Activated CD4-positive, alpha-beta T cell treated with anti-CD3 and anti-CD28 coated beads, Interleukin-2, amount 10 ng/mL, durations not matched to agents 7 days and 5 days (primary cell): ENCODE results near the gene HOATZ. TPM values are rescaled to one million over a fixed set of nuclear protein-coding genes. Genes with fewer than 3 reads are reported as not detected.

ENCODE experiments used
- CTCF ChIA-PET: fragments of 350-600 bp; sonication (Branson Sonifier 250); formaldehyde crosslinking; loops from one replicate; lab custom pipeline; 2021; ENCODE audit warnings: antibody characterized with exemption; lab: Charles Lee
- POLR2A ChIA-PET: fragments of 350-600 bp; sonication (Branson Sonifier 250); formaldehyde crosslinking; loops from one replicate; lab custom pipeline; 2021; ENCODE audit warnings: antibody characterized with exemption; lab: Charles Lee
- DNase-seq: peaks from one replicate; pipeline ENCODE4 v3.0.0-alpha.2; 2020
- H3K27ac Mint-ChIP-seq: one replicate; pipeline ENCODE4 v1.8.0; 2021; ENCODE audit warnings: mild to moderate bottlenecking, moderate library complexity, mixed read lengths
- H3K27me3 Mint-ChIP-seq: one replicate; pipeline ENCODE4 v1.8.0; 2021; ENCODE audit warnings: mixed read lengths
- H3K36me3 Mint-ChIP-seq: one replicate; pipeline ENCODE4 v1.8.0; 2021; ENCODE audit warnings: low read depth, mixed read lengths
- H3K4me1 Mint-ChIP-seq: one replicate; pipeline ENCODE4 v1.8.0; 2021; ENCODE audit warnings: mixed read lengths
- H3K4me3 Mint-ChIP-seq: one replicate; pipeline ENCODE4 v1.8.0; 2021; ENCODE audit warnings: mild to moderate bottlenecking, moderate library complexity, mixed read lengths
- H3K9me3 Mint-ChIP-seq: one replicate; pipeline ENCODE4 v1.8.0; 2021; ENCODE audit warnings: mixed read lengths
- total RNA-seq, 2 experiments: library from RNA; stranded (reverse); gene quantifications; one replicate each; pipeline ENCODE4 v1.2.3, GENCODE V29; 2021

HOATZ gene
- total RNA-seq, 2 experiments from 2014 or later: not detected

DNA sequence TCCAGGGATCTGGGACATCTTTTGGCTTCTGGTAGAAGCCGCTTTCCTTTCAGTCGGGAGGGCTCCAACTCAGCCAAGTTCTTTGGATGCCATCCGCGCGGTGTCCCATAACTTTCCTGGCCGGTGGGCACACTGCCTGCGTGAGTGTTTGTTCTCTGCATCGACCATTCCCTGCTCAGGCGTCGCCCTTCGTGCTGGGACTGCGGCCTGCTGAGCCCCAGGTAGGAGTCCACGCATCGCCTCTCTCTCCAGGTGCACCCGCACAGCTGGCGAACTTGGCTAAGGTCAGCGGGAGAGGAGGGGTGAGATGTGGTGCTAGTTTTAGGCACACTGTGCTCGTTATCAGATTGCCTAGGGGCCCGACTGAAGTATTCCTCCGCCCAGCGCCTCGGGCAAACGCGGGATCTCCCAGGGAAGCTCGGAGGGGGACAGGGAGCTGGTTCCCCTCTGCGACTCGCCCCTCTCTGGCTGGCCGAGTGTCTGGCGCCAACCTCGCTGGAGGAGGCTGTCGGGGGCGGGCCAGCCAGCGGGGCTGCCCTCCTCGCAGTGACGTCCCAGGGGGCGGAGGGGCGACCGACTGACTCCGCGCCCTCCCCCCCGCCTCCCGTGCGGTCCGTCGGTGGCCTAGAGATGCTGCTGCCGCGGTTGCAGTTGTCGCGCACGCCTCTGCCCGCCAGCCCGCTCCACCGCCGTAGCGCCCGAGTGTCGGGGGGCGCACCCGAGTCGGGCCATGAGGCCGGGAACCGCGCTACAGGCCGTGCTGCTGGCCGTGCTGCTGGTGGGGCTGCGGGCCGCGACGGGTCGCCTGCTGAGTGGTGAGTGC lies 25.7 kb downstream of the HOATZ start, which contains the start of gene LAYN:
TSS of gene LAYN (plus strand) at position 607 of the 823 bp plus-strand sequence. CDS start at position 731, 124 bp downstream.
- ChIA-PET CTCF (interaction anchor here (0.6 to 1.4 kb wide), 3 partner anchors 8 to 391 kb away, joined by 3 to 4 read pairs (median 3); no protein-coding TSS in a partner anchor), POLR2A (interaction anchor here (0.7 to 1.1 kb wide), 2 partner anchors 9 to 14 kb away, joined by 3 to 4 read pairs; no protein-coding TSS in a partner anchor)
- Mint-ChIP-seq H3K4me1 (peaks cover 30% of the 10 kb centered on the region), H3K27ac (peak within 1 kb of the TSS; percentile 57), H3K9me3 (peaks cover 3% of the 10 kb centered on the region), H3K36me3 (peaks cover 5% of the 10 kb centered on the region), H3K4me3 (peak within 1 kb of the TSS; percentile 55), H3K27me3 (peaks cover 66% of the 10 kb centered on the region)
- DNase-seq: no peak

DNA sequence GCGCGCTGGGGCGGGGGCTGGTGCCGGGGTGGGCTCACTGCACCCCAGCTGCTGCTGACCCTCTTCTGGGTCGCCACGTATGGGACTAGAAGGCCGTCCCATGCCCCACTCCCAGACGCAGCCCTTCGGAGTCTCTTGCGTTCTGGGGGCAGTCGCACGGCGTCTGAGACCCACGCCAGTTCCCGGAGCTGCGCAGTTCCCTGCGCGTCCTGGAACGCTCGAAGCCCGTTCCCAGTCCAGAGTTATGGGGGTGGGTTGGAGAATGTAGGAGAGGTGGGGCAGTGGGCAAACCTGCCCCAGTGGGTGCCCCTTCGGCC lies 26.3 kb downstream of the HOATZ start:
- peaks cover 64% of the 10 kb centered on the region for H3K27me3 Mint-ChIP-seq
- peaks cover 3% of the 10 kb centered on the region for H3K9me3 Mint-ChIP-seq
- H3K36me3 Mint-ChIP-seq: peaks cover 5% of the 10 kb centered on the region
- peaks cover 30% of the 10 kb centered on the region for H3K4me1 Mint-ChIP-seq
- no peak overlapping the region for H3K4me3 Mint-ChIP-seq
- H3K27ac Mint-ChIP-seq: no peak overlapping the region
- no peak for DNase-seq
- ChIA-PET POLR2A (interaction anchor here (0.7 kb wide), 1 partner anchor 13 kb away, joined by 4 read pairs; no protein-coding TSS in a partner anchor), CTCF (no interaction called here)

DNA sequence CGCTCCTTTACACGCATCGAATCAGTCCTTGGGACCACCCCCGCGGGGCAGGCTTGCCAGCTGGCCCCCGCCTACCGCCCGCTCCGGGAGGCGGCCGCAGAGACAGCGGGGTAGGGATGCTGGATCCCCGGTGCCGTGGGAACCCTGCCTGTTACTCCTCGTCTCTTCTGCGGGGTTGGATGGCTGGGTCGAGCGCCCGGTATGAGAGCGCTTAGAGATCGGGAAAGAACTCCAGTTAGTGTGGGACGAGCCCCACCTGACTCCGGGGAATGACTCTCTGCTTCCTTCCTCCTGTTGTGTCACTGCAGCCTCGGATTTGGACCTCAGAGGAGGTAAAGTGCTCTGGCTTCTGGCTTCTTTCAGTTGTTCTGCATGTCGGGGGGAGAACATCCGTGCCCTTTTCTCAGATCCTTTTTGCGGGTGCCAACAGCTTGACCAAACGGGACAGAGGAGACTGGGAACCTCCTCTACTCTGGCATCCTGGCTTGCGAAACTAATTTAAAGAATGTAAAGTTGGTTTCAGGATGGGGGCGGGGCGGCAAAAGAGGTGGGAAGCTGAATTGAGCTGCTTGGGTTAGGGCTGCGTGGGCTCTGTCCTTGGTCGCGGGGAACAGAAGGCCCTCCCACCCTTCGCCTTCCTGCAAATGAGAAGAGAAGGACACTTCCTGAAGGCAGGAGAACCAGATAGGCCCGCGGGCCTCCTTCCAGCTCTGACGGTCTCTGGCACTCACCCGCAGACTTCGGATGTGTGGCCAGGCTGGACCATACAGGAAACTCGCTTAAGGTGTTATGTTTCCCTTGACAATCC lies 26.9 kb downstream of the HOATZ start:
- H3K4me3 Mint-ChIP-seq: peak overlapping the region; percentile 55
- peaks cover 65% of the 10 kb centered on the region for H3K27me3 Mint-ChIP-seq

DNA sequence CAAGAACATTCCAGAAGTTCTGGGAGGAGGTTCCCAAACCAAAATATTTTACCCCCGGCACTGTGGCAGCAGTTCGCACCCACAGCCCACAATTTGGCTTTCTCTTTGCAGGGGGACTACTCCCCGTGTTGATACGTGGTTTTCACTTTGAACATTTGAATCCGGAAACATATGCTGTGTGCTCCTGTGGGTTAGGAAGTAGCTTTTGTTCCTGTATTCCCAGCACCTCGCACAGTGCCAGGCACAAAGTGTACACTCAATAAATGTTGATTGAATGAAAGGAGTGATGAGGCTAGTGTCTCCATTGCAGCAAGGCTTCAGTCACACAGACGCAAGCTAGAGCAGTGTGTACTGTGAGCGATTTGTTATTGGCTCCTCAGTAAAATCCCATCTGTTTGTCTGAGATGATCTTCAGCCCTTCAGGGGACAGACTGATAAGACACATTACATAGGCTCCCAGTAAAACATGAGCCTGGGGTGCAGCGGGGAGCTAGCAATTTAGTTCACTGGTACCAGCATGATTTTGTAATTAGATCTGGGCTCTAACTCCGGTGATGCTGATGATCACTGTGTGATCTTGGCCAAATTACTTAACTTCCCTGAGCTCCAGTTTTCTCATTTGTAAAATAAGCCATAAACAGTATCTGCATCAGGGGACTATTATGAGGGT lies 28.2 kb downstream of the HOATZ start:
- ChIA-PET CTCF (interaction anchor here (0.6 to 1.6 kb wide), 2 partner anchors 29 to 162 kb away, joined by 3 to 5 read pairs; no protein-coding TSS in a partner anchor), POLR2A (no interaction called here)
- H3K4me3 Mint-ChIP-seq: no peak overlapping the region
- H3K4me1 Mint-ChIP-seq: peaks cover 30% of the 10 kb centered on the region
- H3K36me3 Mint-ChIP-seq: peaks cover 5% of the 10 kb centered on the region
- peaks cover 54% of the 10 kb centered on the region for H3K27me3 Mint-ChIP-seq
- H3K27ac Mint-ChIP-seq: no peak overlapping the region
- no peak for DNase-seq
- peaks cover 3% of the 10 kb centered on the region for H3K9me3 Mint-ChIP-seq

More for the DNA sequence above, 26.9 kb downstream of the HOATZ start:
- CTCF ChIA-PET: no interaction called here
- Mint-ChIP-seq H3K9me3 (peaks cover 3% of the 10 kb centered on the region), H3K36me3 (peaks cover 5% of the 10 kb centered on the region), H3K27ac (no peak overlapping the region), H3K4me1 (peaks cover 30% of the 10 kb centered on the region)
- no peak for DNase-seq
- POLR2A ChIA-PET: interaction anchor here (0.7 kb wide), 1 partner anchor 13 kb away, joined by 4 read pairs; no protein-coding TSS in a partner anchor

DNA sequence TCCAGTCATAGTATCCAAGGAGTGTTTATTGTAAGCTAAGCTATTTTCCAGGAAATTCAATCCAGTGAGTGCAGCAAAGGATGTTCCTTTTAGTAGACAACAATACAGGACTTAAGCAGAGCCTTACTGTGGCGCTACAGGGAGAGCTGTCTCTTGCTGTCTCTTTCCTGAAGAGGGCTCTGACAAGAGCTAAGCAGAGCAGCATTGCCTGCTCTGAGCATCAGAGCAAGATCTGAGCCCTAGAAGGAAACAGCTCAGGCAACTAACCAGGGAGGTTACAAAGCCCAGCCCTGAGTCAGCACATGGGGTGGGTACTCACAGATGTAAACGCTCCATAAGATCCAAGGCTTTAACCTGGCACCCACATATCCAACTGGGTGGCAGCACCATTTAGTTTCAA lies 33.9 kb downstream of the HOATZ start:
- no peak overlapping the region for H3K4me3 Mint-ChIP-seq

DNA sequence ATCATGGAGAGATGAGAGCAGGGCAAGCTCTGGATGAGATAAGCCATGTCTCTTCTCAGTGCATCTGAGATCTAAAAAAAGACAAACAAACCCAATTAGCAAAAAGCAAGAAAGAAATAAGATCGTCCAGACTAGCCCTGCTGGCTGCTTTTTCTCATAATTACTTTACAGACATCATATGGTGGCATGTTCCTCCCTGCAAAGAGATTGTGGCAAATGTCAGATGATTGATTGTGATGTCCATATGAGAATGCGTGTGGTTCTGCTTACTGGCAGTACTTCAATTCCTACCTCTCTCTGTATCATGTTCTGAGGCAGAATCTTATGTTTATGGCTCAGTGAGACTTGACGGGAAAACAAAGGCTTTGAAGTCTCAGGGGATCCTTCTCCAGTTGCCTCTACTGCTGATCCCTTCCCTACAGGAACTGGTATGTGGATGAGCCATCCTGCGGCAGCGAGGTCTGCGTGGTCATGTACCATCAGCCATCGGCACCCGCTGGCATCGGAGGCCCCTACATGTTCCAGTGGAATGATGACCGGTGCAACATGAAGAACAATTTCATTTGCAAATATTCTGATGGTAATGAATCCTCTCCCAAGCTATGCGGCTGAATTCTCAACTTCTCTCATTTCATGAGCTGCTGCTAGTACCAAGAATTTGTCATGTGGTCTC lies 34.8 kb downstream of the HOATZ start:
- Mint-ChIP-seq H3K4me3 (no peak overlapping the region), H3K4me1 (no peaks in the 10 kb centered on the region), H3K9me3 (no peaks in the 10 kb centered on the region), H3K36me3 (no peaks in the 10 kb centered on the region), H3K27ac (no peak overlapping the region), H3K27me3 (peaks cover 16% of the 10 kb centered on the region)
- ChIA-PET POLR2A (no interaction called here), CTCF (no interaction called here)
- DNase-seq: no peak

More for the DNA sequence above, 33.9 kb downstream of the HOATZ start:
- POLR2A ChIA-PET: no interaction called here
- no peaks in the 10 kb centered on the region for H3K9me3 Mint-ChIP-seq
- peaks cover 22% of the 10 kb centered on the region for H3K27me3 Mint-ChIP-seq
- H3K27ac Mint-ChIP-seq: no peak overlapping the region
- DNase-seq: no peak
- CTCF ChIA-PET: interaction anchor here (1.5 kb wide), 1 partner anchor 9 kb away, joined by 4 read pairs; no protein-coding TSS in a partner anchor
- H3K36me3 Mint-ChIP-seq: no peaks in the 10 kb centered on the region
- H3K4me1 Mint-ChIP-seq: no peaks in the 10 kb centered on the region

DNA sequence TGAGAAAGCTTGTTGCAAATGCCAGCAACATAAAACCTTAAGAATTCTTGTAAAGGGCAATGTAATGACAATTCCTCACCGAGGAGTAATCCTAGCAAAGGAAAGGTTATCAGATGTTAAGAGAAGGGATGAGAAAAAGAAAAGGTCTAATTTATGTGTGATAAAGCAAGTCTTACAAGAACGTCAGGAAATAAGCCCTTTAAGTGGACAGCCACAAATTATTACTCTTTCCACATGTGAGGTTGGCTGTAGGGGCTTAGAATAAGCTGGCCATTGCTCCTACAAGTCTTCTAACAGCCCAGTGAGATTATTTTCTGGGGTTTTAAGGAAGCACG lies 35.3 kb downstream of the HOATZ start:
- Mint-ChIP-seq H3K4me1 (no peaks in the 10 kb centered on the region), H3K27me3 (peaks cover 16% of the 10 kb centered on the region), H3K4me3 (no peak overlapping the region), H3K27ac (no peak overlapping the region), H3K36me3 (no peaks in the 10 kb centered on the region), H3K9me3 (no peaks in the 10 kb centered on the region)
- ChIA-PET POLR2A (no interaction called here), CTCF (no interaction called here)
- no peak for DNase-seq

DNA sequence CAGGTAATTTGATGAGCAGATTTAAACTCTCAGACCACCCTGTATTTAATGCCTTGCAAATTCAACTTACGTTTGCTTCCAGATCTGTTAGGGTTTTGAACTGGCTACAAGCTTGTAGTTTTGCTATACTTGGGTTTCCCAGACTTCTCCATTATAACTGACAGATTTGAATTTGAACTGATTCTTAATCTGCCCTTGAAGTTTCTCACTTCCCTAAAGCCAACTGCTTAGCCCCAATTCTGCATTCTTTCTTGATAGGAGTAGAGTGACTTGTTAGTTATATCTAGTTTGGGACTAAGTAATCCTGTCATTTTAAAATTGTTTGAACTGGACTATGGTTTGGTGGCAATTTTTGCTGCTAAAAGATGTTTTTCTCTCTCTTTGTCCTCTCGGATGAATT lies 35.7 kb downstream of the HOATZ start:
- Mint-ChIP-seq H3K27me3 (peaks cover 13% of the 10 kb centered on the region), H3K4me3 (no peak overlapping the region), H3K27ac (no peak overlapping the region), H3K36me3 (peaks cover 1% of the 10 kb centered on the region), H3K4me1 (no peaks in the 10 kb centered on the region), H3K9me3 (peaks cover under 1% of the 10 kb centered on the region)
- ChIA-PET POLR2A (no interaction called here), CTCF (no interaction called here)
- no peak for DNase-seq

DNA sequence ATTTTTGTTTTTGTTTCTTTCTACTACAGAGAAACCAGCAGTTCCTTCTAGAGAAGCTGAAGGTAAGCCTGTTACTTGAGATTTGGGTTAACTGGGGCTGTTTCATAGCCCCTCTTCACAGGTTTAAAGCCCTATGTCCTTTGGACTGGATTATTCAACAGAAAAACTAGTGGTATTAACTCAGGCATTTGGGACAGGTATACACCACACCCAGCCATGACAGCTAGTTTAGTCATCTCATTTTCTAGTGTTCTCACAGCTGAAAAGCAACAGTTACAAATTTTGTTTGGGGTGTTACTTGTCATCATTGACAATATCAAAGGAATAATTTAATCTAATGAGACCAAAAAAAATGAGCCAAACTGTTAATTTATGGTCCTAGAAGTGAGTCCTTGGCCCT lies 40.0 kb downstream of the HOATZ start:
- ChIA-PET CTCF (interaction anchor here (0.6 to 1.2 kb wide), 2 partner anchors 15 to 726 kb away, joined by 3 read pairs; no protein-coding TSS in a partner anchor), POLR2A (no interaction called here)
- H3K4me1 Mint-ChIP-seq: no peaks in the 10 kb centered on the region
- H3K27ac Mint-ChIP-seq: no peak overlapping the region
- no peak overlapping the region for H3K4me3 Mint-ChIP-seq
- peaks cover 5% of the 10 kb centered on the region for H3K36me3 Mint-ChIP-seq
- DNase-seq: no peak
- H3K9me3 Mint-ChIP-seq: peaks cover 3% of the 10 kb centered on the region
- H3K27me3 Mint-ChIP-seq: peaks cover 12% of the 10 kb centered on the region

DNA sequence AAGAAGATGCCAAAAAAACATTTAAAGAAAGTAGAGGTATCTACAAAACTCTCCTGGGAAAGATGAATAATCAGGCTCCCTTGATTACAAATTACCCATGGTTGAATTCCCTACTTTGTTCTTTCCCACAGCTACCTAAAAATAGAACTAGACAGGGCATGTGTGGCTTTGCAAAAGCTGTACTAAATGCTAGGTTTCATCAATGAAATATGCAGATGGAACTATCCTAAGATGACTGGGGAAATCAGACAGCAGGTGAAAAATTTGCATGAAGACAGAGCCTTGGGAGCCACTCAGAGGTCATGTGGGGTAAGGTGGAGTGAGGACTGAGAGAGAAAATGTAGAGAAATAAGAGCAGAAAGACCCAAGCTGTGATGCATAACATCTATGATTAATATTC lies 40.7 kb downstream of the HOATZ start:
- Mint-ChIP-seq H3K9me3 (peaks cover 3% of the 10 kb centered on the region), H3K4me3 (no peak overlapping the region), H3K27me3 (peaks cover 10% of the 10 kb centered on the region), H3K27ac (no peak overlapping the region), H3K36me3 (peaks cover 5% of the 10 kb centered on the region), H3K4me1 (no peaks in the 10 kb centered on the region)
- ChIA-PET CTCF (no interaction called here), POLR2A (no interaction called here)
- no peak for DNase-seq

DNA sequence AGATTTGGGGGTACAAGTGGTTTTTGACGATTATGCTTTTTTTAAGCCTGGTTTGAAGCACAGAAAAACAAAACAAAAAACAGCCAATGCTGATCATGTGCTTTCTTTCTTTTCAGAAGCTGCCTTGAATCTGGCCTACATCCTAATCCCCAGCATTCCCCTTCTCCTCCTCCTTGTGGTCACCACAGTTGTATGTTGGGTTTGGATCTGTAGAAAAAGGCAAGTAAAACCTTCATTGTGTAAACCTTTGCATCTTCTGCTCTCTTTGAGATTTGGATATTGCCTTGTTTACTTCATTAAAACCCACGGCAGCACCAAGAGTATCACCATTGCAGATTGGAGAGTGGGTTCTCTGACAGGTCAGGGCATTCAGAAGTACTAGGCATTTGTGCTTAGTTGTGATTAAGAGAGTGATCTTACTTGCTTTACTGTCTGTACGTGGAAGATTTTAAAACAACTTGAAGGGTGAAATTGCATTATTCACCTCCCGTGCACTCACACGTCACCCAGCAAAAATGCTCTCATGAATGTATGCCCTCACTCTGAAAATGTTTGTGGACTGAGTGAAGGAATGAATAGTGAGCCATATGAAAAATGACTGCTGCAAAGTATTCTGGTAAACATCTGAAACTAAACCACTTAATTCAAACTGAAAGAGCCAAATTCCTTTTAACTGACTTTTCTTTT lies 43.0 kb downstream of the HOATZ start:
- no peak overlapping the region for H3K4me3 Mint-ChIP-seq
- no peaks in the 10 kb centered on the region for H3K4me1 Mint-ChIP-seq
- ChIA-PET POLR2A (no interaction called here), CTCF (interaction anchor here (0.5 kb wide), 1 partner anchor 123 kb away, joined by 3 read pairs; no protein-coding TSS in a partner anchor)
- H3K9me3 Mint-ChIP-seq: peaks cover 3% of the 10 kb centered on the region
- H3K27me3 Mint-ChIP-seq: peaks cover 4% of the 10 kb centered on the region
- DNase-seq: no peak
- peaks cover 5% of the 10 kb centered on the region for H3K36me3 Mint-ChIP-seq
- no peak overlapping the region for H3K27ac Mint-ChIP-seq
